H1 (cell line): Measurements from ENCODE around the gene KLHDC7B. TPM values are rescaled to one million over a fixed set of nuclear protein-coding genes. Genes with fewer than 3 reads are reported as not detected.
A peak's percentile ranks its signal among the peaks of the same experiment; 100 is the strongest.

Experiments used
- CTCF ChIA-PET: fragments of 300-600 bp; sonication (Branson Sonifier 250); formaldehyde crosslinking; loops from one replicate; lab custom pipeline; 2021; ENCODE audit not compliant: partially characterized antibody; lab: Charles Lee
- POLR2A ChIA-PET: fragments of 300-600 bp; sonication (Branson Sonifier 250); formaldehyde crosslinking; loops from one replicate; lab custom pipeline; 2021; ENCODE audit warnings: inconsistent platforms; ENCODE audit not compliant: partially characterized antibody; lab: Charles Lee
- DNase-seq, 2 experiments: peaks; one replicate each; pipeline versions ENCODE4 v3.0.0 to v3.0.0-alpha.2; 2010 to 2022; ENCODE audit warnings: low spot score in 2 of 2, low read depth in 1 of 2, mixed read lengths in 1 of 2
- FAIRE-seq: peaks from 2 replicates; lab custom pipeline; 2011; peaks lifted over from hg19 to GRCh38; lab: Jason Lieb, UNC
- H2AFZ ChIP-seq: 2 replicates; pipeline ENCODE4 v1.8.1; 2012; ENCODE audit warnings: low read length, inconsistent platforms
- H2AK5ac ChIP-seq: 2 replicates; pipeline ENCODE4 v1.6.1; 2013; ENCODE audit warnings: low read depth, low read length
- H2BK120ac ChIP-seq: replicated peaks from 2 replicates; pipeline ENCODE3; 2013; ENCODE audit warnings: low read depth, low read length, inconsistent platforms
- H2BK12ac ChIP-seq: 2 replicates; pipeline ENCODE4 v1.6.1; 2013; ENCODE audit warnings: low read depth, low read length
- H2BK15ac ChIP-seq: 2 replicates; pipeline ENCODE4 v1.6.1; 2013; ENCODE audit warnings: low read length
- H2BK20ac ChIP-seq: 2 replicates; pipeline ENCODE4 v1.6.1; 2013; ENCODE audit warnings: low read length
- H2BK5ac ChIP-seq: 2 replicates; pipeline ENCODE4 v1.6.1; 2013; ENCODE audit warnings: low read depth, low read length
- H3K14ac ChIP-seq: 2 replicates; pipeline ENCODE4 v1.6.1; 2013; ENCODE audit warnings: inconsistent platforms; ENCODE audit not compliant: insufficient read length
- H3K18ac ChIP-seq: 2 replicates; pipeline ENCODE4 v1.6.1; 2013; ENCODE audit warnings: low read length; ENCODE audit errors: extremely low read depth
- H3K23ac ChIP-seq: 2 replicates; pipeline ENCODE4 v1.6.1; 2013; ENCODE audit warnings: inconsistent platforms; ENCODE audit not compliant: insufficient read length
- H3K23me2 ChIP-seq: 2 replicates; pipeline ENCODE4 v1.6.1; 2013; ENCODE audit warnings: low read depth, low read length
- H3K27ac ChIP-seq: 2 replicates; pipeline ENCODE4 v1.6.1; 2011; ENCODE audit warnings: low read depth, low read length, inconsistent platforms
- H3K27me3 ChIP-seq, 4 experiments: replicated peaks in 1 of 4; 1 replicate in 1 of 4; 2 replicates in 3 of 4; pipeline versions ENCODE4 v1.6.1 to v1.8.1; 2011 to 2013; ENCODE audit warnings: low read length in 3 of 4, mild to moderate bottlenecking in 3 of 4, inconsistent platforms in 2 of 4, mixed read lengths in 2 of 4, moderate library complexity in 1 of 4; ENCODE audit not compliant: control insufficient read depth in 3 of 4, insufficient read depth in 3 of 4; ENCODE audit errors: extremely low read depth in 1 of 4
- H3K36me3 ChIP-seq, 4 experiments: 2 replicates each; pipeline versions ENCODE4 v1.6.1 to v1.8.1; 2011 to 2013; ENCODE audit warnings: mild to moderate bottlenecking in 4 of 4, low read length in 3 of 4, moderate library complexity in 2 of 4, control low read depth in 1 of 4, inconsistent platforms in 1 of 4; ENCODE audit not compliant: insufficient read depth in 4 of 4, control insufficient read depth in 2 of 4
- H3K4ac ChIP-seq: replicated peaks from 2 replicates; pipeline ENCODE3; 2013; ENCODE audit warnings: low read length, low read depth, mixed read lengths, inconsistent platforms; ENCODE audit not compliant: insufficient read length
- H3K4me1 ChIP-seq, 4 experiments: replicated peaks in 1 of 4; 1 replicate in 1 of 4; 2 replicates in 3 of 4; pipeline versions ENCODE4 v1.6.1 to v1.8.1; 2011 to 2013; ENCODE audit warnings: low read length in 3 of 4, inconsistent platforms in 2 of 4, mixed read lengths in 1 of 4; ENCODE audit not compliant: insufficient read depth in 4 of 4, control insufficient read depth in 3 of 4
- H3K4me2 ChIP-seq, 2 experiments: 2 replicates each; pipeline versions ENCODE4 v1.6.1 to v1.8.1; 2011 to 2013; ENCODE audit warnings: low read depth in 2 of 2, low read length in 2 of 2, control low read depth in 1 of 2, inconsistent platforms in 1 of 2, mild to moderate bottlenecking in 1 of 2; ENCODE audit not compliant: insufficient read depth in 1 of 2
- H3K4me3 ChIP-seq, 4 experiments: fragments of 200-600, 300-600 bp in 1 of 4; sonication (generic), shearing (Covaris generic), sonication (Bioruptor Twin) in 1 of 4; 2 replicates each; pipeline versions ENCODE4 v1.5.1 to v1.8.1; 2011 to 2016; ENCODE audit warnings: low read length in 4 of 4, low read depth in 3 of 4, control low read depth in 2 of 4, inconsistent platforms in 2 of 4, mild to moderate bottlenecking in 2 of 4, mixed read lengths in 1 of 4, moderate library complexity in 1 of 4; ENCODE audit not compliant: insufficient read depth in 2 of 4; ENCODE audit errors: extremely low read depth in 1 of 4
- H3K56ac ChIP-seq: replicated peaks from 2 replicates; pipeline ENCODE3; 2013; ENCODE audit warnings: low read depth, mild to moderate bottlenecking, mixed read lengths, low read length, inconsistent platforms; ENCODE audit not compliant: insufficient read length
- H3K79me1 ChIP-seq: 2 replicates; pipeline ENCODE4 v1.6.1; 2013; ENCODE audit warnings: low read depth, low read length, control low read depth
- H3K79me2 ChIP-seq, 2 experiments: 2 replicates each; pipeline versions ENCODE4 v1.6.1 to v1.8.1; 2012 to 2013; ENCODE audit warnings: low read length in 2 of 2, mild to moderate bottlenecking in 2 of 2, inconsistent platforms in 1 of 2; ENCODE audit not compliant: insufficient read depth in 2 of 2, control insufficient read depth in 1 of 2
- H3K9ac ChIP-seq, 4 experiments: replicated peaks in 1 of 4; 1 replicate in 1 of 4; 2 replicates in 3 of 4; pipeline versions ENCODE4 v1.6.1 to v1.8.1; 2011 to 2013; ENCODE audit warnings: low read depth in 3 of 4, low read length in 3 of 4, control low read depth in 2 of 4, mild to moderate bottlenecking in 2 of 4, moderate library complexity in 2 of 4, inconsistent platforms in 1 of 4; ENCODE audit errors: extremely low read depth in 1 of 4
- H3K9me3 ChIP-seq, 2 experiments: 2 replicates each; pipeline versions ENCODE4 v1.6.1 to v1.8.1; 2012 to 2013; ENCODE audit warnings: mild to moderate bottlenecking in 2 of 2, moderate library complexity in 2 of 2, control low read depth in 1 of 2, inconsistent platforms in 1 of 2, low read depth in 1 of 2, low read length in 1 of 2, mixed read lengths in 1 of 2; ENCODE audit not compliant: insufficient read depth in 2 of 2
- H4K20me1 ChIP-seq, 2 experiments: replicated peaks in 1 of 2; 2 replicates each; pipeline versions ENCODE3 to v1.8.1; 2011 to 2013; ENCODE audit warnings: inconsistent platforms in 2 of 2, low read length in 2 of 2, mild to moderate bottlenecking in 1 of 2; ENCODE audit not compliant: insufficient read depth in 2 of 2, control insufficient read depth in 1 of 2
- H4K5ac ChIP-seq: 2 replicates; pipeline ENCODE4 v1.6.1; 2013; ENCODE audit warnings: low read length, low read depth, mixed read lengths, inconsistent platforms; ENCODE audit not compliant: insufficient read length
- H4K8ac ChIP-seq: 2 replicates; pipeline ENCODE4 v1.8.0; 2013; ENCODE audit warnings: mild to moderate bottlenecking, moderate library complexity, low read length, inconsistent platforms; ENCODE audit not compliant: insufficient read depth; ENCODE audit errors: extremely low read depth
- H4K91ac ChIP-seq: replicated peaks from 2 replicates; pipeline ENCODE3; 2013; ENCODE audit warnings: low read length, mixed read lengths, inconsistent platforms; ENCODE audit not compliant: insufficient read length
- GABPA ChIP-seq: IDR thresholded peaks from 2 replicates; pipeline ENCODE4 v1.6.1; 2011; ENCODE audit warnings: mild to moderate bottlenecking, low read length, moderate library complexity, borderline replicate concordance; ENCODE audit not compliant: insufficient read depth
- NRF1 ChIP-seq: IDR thresholded peaks from 2 replicates; pipeline ENCODE4 v1.6.1; 2011; ENCODE audit warnings: mild to moderate bottlenecking, low read depth, low read length, improper control_type of control experiment
- RXRA ChIP-seq: IDR thresholded peaks from 2 replicates; pipeline ENCODE4 v1.6.1; 2011; ENCODE audit warnings: low read depth, mild to moderate bottlenecking, low read length, moderate library complexity; ENCODE audit not compliant: insufficient read depth
- SAP30 ChIP-seq: fragments of 300-600 bp; sonication (generic); IDR thresholded peaks from 2 replicates; pipeline ENCODE4 v1.7.1; 2012; ENCODE audit warnings: low read length, moderate library complexity, mild to moderate bottlenecking, inconsistent platforms; ENCODE audit not compliant: insufficient read depth, insufficient replicate concordance
- SP1 ChIP-seq: IDR thresholded peaks from 2 replicates; pipeline ENCODE4 v1.6.1; 2011; ENCODE audit warnings: low read depth, low read length
- TBP ChIP-seq: IDR thresholded peaks from 2 replicates; pipeline ENCODE4 v1.6.1; 2011; ENCODE audit warnings: low read depth, low read length, improper control_type of control experiment
- WGBS, 2 experiments: shearing (Covaris generic) in 1 of 2; methylation state at CpG; one replicate each; pipeline versions ENCODE4 v1.1.6 to v1.1.7; 2013 to 2015; ENCODE audit warnings: low lambda C conversion rate in 2 of 2, mixed read lengths in 2 of 2, inconsistent platforms in 1 of 2, low coverage in 1 of 2, missing lambda C conversion rate in 1 of 2; ENCODE audit not compliant: insufficient replicate concordance in 2 of 2, insufficient coverage in 1 of 2, insufficient read length in 1 of 2; ENCODE audit errors: extremely low coverage in 1 of 2, missing lambda C conversion rate in 1 of 2; 5-methylcytosine and 5-hydroxymethylcytosine counted together
- polyA plus RNA-seq, 7 experiments: library from polyadenylated mRNA; depleted of rRNA in 3 of 7; stranded (reverse) in 5 of 7; unstranded in 2 of 7; fragments of >200 nt in 5 of 7; fragments of 200-250 nt in 2 of 7; gene quantifications; 1 replicate in 5 of 7; 2 replicates in 1 of 7; 4 replicates in 1 of 7; pipeline versions ENCODE4 v1.2.1 to v1.2.3, GENCODE V29; 2011 to 2013; ENCODE audit warnings: missing spikeins in 2 of 7, mixed read lengths in 2 of 7
- total RNA-seq: library from RNA; stranded (reverse); fragmentation: NEBNext Ultra II Directional; extraction: Animal tissue kit (Norgen Biotek cat#: 25700); gene quantifications from 2 replicates; pipeline ENCODE4 v1.2.1, GENCODE V29; 2021
- TF ChIP-seq, protein P1 (sequence below): IDR thresholded peaks from 2 replicates; pipeline ENCODE4 v1.6.1; 2011; ENCODE audit warnings: low read depth, mild to moderate bottlenecking, low read length; ENCODE audit not compliant: insufficient read depth
- TF ChIP-seq, protein P2 (sequence below): IDR thresholded peaks from 2 replicates; pipeline ENCODE4 v1.6.1; 2012; ENCODE audit warnings: inconsistent platforms
- TF ChIP-seq, protein P3 (sequence below): IDR thresholded peaks from 2 replicates; pipeline ENCODE4 v1.6.1; 2011; ENCODE audit warnings: low read length, improper control_type of control experiment

KLHDC7B gene
- total and polyA plus RNA-seq, 2 of the 8 experiments (the other 6 are each of a cell fraction or from before 2014, with no cell fraction given) = not detected

DNA sequence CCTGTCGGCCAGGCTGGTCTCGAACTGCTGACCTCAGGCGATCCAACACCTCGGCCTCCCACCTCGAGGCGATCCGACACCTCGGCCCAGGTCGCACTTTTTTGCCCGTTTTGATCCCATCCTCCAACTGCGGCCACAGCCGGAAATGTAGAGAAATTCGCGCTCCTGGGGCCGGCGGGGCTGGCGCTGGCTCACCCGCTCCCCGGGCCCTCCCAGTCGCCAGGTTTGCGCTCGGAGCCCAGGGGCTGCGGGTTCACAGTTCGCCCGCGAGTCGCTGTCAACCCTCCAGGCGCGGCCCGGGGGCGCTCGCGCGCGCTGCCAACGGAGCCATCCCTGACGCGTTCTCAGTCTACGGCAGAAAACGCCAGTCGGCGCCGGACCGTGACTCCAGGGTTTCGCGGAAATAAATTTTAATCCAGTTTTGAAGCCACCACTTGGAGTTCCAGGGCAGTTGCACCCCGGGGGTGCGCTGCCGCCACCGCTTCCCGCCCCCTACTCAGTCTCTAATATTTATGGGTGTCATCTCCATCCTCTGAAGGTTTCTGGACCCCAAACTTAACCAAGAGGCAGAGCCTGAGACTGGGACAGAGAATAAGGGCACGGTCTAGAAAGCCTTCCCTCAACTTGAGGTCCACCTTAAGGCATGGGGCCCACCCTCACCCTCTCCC lies 1.5 kb upstream of the KLHDC7B start:
- no peak overlapping the region for H3K14ac ChIP-seq
- H4K20me1 ChIP-seq = no peaks in the 10 kb centered on the region
- H4K5ac ChIP-seq = peak overlapping the region; percentile 30
- H3K9ac ChIP-seq = no peak overlapping the region
- H3K18ac ChIP-seq = no peak overlapping the region
- no peaks in the 10 kb centered on the region for H3K23me2 ChIP-seq
- no peak overlapping the region for H2BK120ac ChIP-seq
- H2AFZ ChIP-seq = no peak overlapping the region
- peak overlapping the region in 3 of 4 experiments; percentile 9 to 35 (median 14); a peak in 3 of 8 replicates for H3K4me3 ChIP-seq
- FAIRE-seq (no peak), DNase-seq (peak in 1 of 2 experiments; percentile 95)
- H3K4me2 ChIP-seq = peak overlapping the region; percentile 13 to 41; a peak in 3 of 4 replicates
- WGBS, 2 experiments = 17% methylated on average over 44 of the region's 52 CpGs; no CpG with 5 or more reads in 1 of the 2 experiments
- H4K8ac ChIP-seq = no peak overlapping the region; the same call in none of the 2 replicates
- H2BK12ac ChIP-seq = peak overlapping the region; percentile 17; the same call in 1 of the 2 replicates
- H2BK15ac ChIP-seq = peak overlapping the region; percentile 31; the same call in 1 of the 2 replicates
- no peaks in the 10 kb centered on the region for H3K9me3 ChIP-seq
- no peak overlapping the region for H3K27ac ChIP-seq
- H3K56ac ChIP-seq = no peak overlapping the region
- H2BK5ac ChIP-seq = no peak overlapping the region
- CTCF ChIA-PET = interaction anchor here (0.8 to 1.5 kb wide), 4 partner anchors 8 to 150 kb away, joined by 3 to 9 read pairs (median 4); partner anchors contain the start of gene SCO2
- no peak overlapping the region for H2BK20ac ChIP-seq
- H3K79me1 ChIP-seq = no peaks in the 10 kb centered on the region
- H3K4me1 ChIP-seq = peaks cover 0 to 5% (median 1%) of the 10 kb centered on the region in 4 experiments; a peak in 2 of 7 replicates
- POLR2A ChIA-PET = no interaction called here
- no peaks in the 10 kb centered on the region for H3K79me2 ChIP-seq
- no peak overlapping the region for H3K23ac ChIP-seq
- H3K4ac ChIP-seq = no peak overlapping the region
- H2AK5ac ChIP-seq = no peak overlapping the region
- H3K27me3 ChIP-seq = peaks cover 0 to 13% (median 6%) of the 10 kb centered on the region in 4 experiments; a peak in 5 of 7 replicates
- H4K91ac ChIP-seq = no peak overlapping the region
- H3K36me3 ChIP-seq = no peaks in the 10 kb centered on the region
- no peak for TF ChIP-seq RXRA
- TF ChIP-seq SP1 = no peak
- TF ChIP-seq, protein P1, sequence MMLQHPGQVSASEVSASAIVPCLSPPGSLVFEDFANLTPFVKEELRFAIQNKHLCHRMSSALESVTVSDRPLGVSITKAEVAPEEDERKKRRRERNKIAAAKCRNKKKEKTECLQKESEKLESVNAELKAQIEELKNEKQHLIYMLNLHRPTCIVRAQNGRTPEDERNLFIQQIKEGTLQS = no peak
- TF ChIP-seq SAP30 = no peak
- TF ChIP-seq GABPA = peak; percentile 83; the same call in 1 of the 2 replicates
- TF ChIP-seq, protein P2, sequence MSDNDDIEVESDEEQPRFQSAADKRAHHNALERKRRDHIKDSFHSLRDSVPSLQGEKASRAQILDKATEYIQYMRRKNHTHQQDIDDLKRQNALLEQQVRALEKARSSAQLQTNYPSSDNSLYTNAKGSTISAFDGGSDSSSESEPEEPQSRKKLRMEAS = peak; percentile 30; the same call in 1 of the 2 replicates
- TF ChIP-seq, protein P3, sequence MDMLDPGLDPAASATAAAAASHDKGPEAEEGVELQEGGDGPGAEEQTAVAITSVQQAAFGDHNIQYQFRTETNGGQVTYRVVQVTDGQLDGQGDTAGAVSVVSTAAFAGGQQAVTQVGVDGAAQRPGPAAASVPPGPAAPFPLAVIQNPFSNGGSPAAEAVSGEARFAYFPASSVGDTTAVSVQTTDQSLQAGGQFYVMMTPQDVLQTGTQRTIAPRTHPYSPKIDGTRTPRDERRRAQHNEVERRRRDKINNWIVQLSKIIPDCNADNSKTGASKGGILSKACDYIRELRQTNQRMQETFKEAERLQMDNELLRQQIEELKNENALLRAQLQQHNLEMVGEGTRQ = no peak
- TF ChIP-seq NRF1 = no peak
- TF ChIP-seq TBP = peak; percentile 66
